GM19239 (cell line): Measurements from ENCODE around the gene PPP3CA.
"Not testable (repeated sequence)": the region's sequence is repeated elsewhere in the genome, so short reads cannot be mapped to it uniquely, and the experiment has no call there.

Experiments
- DNase-seq: peaks from one replicate; pipeline ENCODE4 v3.0.0; 2011; ENCODE audit warnings: low spot score; ENCODE audit not compliant: insufficient read length
- FAIRE-seq: peaks from 2 replicates; lab custom pipeline; 2011; peaks lifted over from hg19 to GRCh38; lab: Jason Lieb, UNC

PPP3CA gene

GRCh38 chr4:101125045-101125942, 222.0 kb downstream of the PPP3CA start:
- FAIRE-seq = peak; percentile 74

GRCh38 chr4:101123231-101123630, 224.1 kb downstream of the PPP3CA start:
- DNase-seq = no peak
- peak; percentile 47 for FAIRE-seq

More at GRCh38 chr4:101125045-101125942, 222.0 kb downstream of the PPP3CA start:
- DNase-seq = no peak

- no peak for DNase-seq
- FAIRE-seq = no peak
Measured at GRCh38 chr4:101122019-101122418, 225.3 kb downstream of the PPP3CA start.

- no peak for DNase-seq
- FAIRE-seq = no peak
Measured at GRCh38 chr4:101119141-101119540, 228.2 kb downstream of the PPP3CA start.

- peak; percentile 11 for FAIRE-seq
- DNase-seq = no peak
Measured at GRCh38 chr4:101118617-101119016, 228.7 kb downstream of the PPP3CA start.

- FAIRE-seq (no peak), DNase-seq (no peak)
Measured at GRCh38 chr4:101115887-101116286, 231.4 kb downstream of the PPP3CA start.

- FAIRE-seq = no peak
- no peak for DNase-seq
Measured at GRCh38 chr4:101114936-101115372, 232.4 kb downstream of the PPP3CA start.

GRCh38 chr4:101104312-101105052, 242.8 kb downstream of the PPP3CA start:
- DNase-seq = no peak
- FAIRE-seq = peak; percentile 90

GRCh38 chr4:101103381-101104142, 243.8 kb downstream of the PPP3CA start:
- FAIRE-seq (peak; percentile 86), DNase-seq (no peak)

GRCh38 chr4:101102114-101102742, 245.1 kb downstream of the PPP3CA start:
- FAIRE-seq (no peak), DNase-seq (no peak)

GRCh38 chr4:101101072-101101471, 246.3 kb downstream of the PPP3CA start:
- no peak for FAIRE-seq
- no peak for DNase-seq

- no peak for FAIRE-seq
- DNase-seq = no peak
Measured at GRCh38 chr4:101098666-101099400, 248.5 kb downstream of the PPP3CA start.

GRCh38 chr4:101092609-101093008, 254.7 kb downstream of the PPP3CA start:
- not testable (repeated sequence) for FAIRE-seq, DNase-seq

- FAIRE-seq = peak; percentile 14
- no peak for DNase-seq
Measured at GRCh38 chr4:101089168-101089567, 258.2 kb downstream of the PPP3CA start.

GRCh38 chr4:101086801-101087586, 260.3 kb downstream of the PPP3CA start:
- DNase-seq = no peak
- no peak for FAIRE-seq

GRCh38 chr4:101083131-101083530, 264.2 kb downstream of the PPP3CA start:
- FAIRE-seq (peak; percentile 42), DNase-seq (no peak)

- FAIRE-seq (no peak), DNase-seq (no peak)
Measured at GRCh38 chr4:101081695-101082369, 265.5 kb downstream of the PPP3CA start.

GRCh38 chr4:101081166-101081565, 266.2 kb downstream of the PPP3CA start:
- DNase-seq = no peak
- FAIRE-seq = no peak
